PFSK-1 (cell line): ENCODE measurements around the gene SULT1E1.

Experiments
- FOXP2 ChIP-seq: optimal IDR thresholded peaks from 2 replicates; pipeline ENCODE3; 2011; ENCODE audit warnings: borderline replicate concordance, control low read depth, inconsistent platforms; ENCODE audit not compliant: insufficient read depth; ENCODE audit errors: extremely low read length, extremely low read depth
- POLR2AphosphoS5 ChIP-seq: IDR thresholded peaks from 2 replicates; pipeline ENCODE4 v1.6.1; 2012; ENCODE audit warnings: low read depth, mild to moderate bottlenecking, control low read depth, low read length, moderate library complexity
- REST ChIP-seq, 2 experiments: IDR thresholded peaks; 2 replicates each; pipeline versions ENCODE4 v1.6.1 to v1.8.0; 2011 to 2012; ENCODE audit warnings: low read depth in 2 of 2, low read length in 2 of 2, control low read depth in 1 of 2, inconsistent platforms in 1 of 2, mild to moderate bottlenecking in 1 of 2, moderate library complexity in 1 of 2; ENCODE audit not compliant: insufficient read depth in 1 of 2
- SIN3A ChIP-seq: IDR thresholded peaks from 2 replicates; pipeline ENCODE4 v1.6.1; 2012; ENCODE audit warnings: mild to moderate bottlenecking, low read length, moderate library complexity, borderline replicate concordance; ENCODE audit not compliant: insufficient read depth
- TAF1 ChIP-seq: IDR thresholded peaks from 2 replicates; pipeline ENCODE4 v1.6.1; 2012; ENCODE audit warnings: low read length, control low read depth, borderline replicate concordance; ENCODE audit not compliant: insufficient read depth

Gene SULT1E1

GRCh38 chr4:69849969-69850368, 10.0 kb downstream of the SULT1E1 start:
- TF ChIP-seq TAF1, result no peak
- no peak for TF ChIP-seq SIN3A
- no peak for TF ChIP-seq REST (IDR thresholded peaks at IDR 0.05; ENCODE audit: insufficient read depth in 1 of 2, low read depth in 2 of 2, low read length in 2 of 2)
- no peak for TF ChIP-seq POLR2AphosphoS5
- TF ChIP-seq FOXP2, result no peak

- TF ChIP-seq REST (IDR thresholded peaks at IDR 0.05; ENCODE audit: insufficient read depth in 1 of 2, low read depth in 2 of 2, low read length in 2 of 2) (no peak), POLR2AphosphoS5 (no peak), FOXP2 (no peak), TAF1 (no peak), SIN3A (no peak)
Observed at GRCh38 chr4:69849297-69849696, 10.6 kb downstream of the SULT1E1 start.

- no peak for TF ChIP-seq REST (IDR thresholded peaks at IDR 0.05; ENCODE audit: insufficient read depth in 1 of 2, low read depth in 2 of 2, low read length in 2 of 2)
- TF ChIP-seq SIN3A, result no peak
- TF ChIP-seq TAF1, result no peak
- TF ChIP-seq FOXP2, result no peak
- no peak for TF ChIP-seq POLR2AphosphoS5
Observed at GRCh38 chr4:69848028-69848427, 11.9 kb downstream of the SULT1E1 start.

- TF ChIP-seq TAF1, result no peak
- TF ChIP-seq POLR2AphosphoS5, result no peak
- TF ChIP-seq REST (IDR thresholded peaks at IDR 0.05; ENCODE audit: insufficient read depth in 1 of 2, low read depth in 2 of 2, low read length in 2 of 2), result no peak
- TF ChIP-seq SIN3A, result no peak
- TF ChIP-seq FOXP2, result no peak
Observed at GRCh38 chr4:69843932-69844331, 16.0 kb downstream of the SULT1E1 start.

- TF ChIP-seq TAF1 (no peak), REST (IDR thresholded peaks at IDR 0.05; ENCODE audit: insufficient read depth in 1 of 2, low read depth in 2 of 2, low read length in 2 of 2) (no peak), SIN3A (no peak), FOXP2 (no peak)
Observed at GRCh38 chr4:69843301-69843700, 16.6 kb downstream of the SULT1E1 start.
